Sigmoid colon (tissue), 4 donors: ENCODE measurements around the gene LARGE2.
A peak's percentile ranks its signal among the peaks of the same experiment; 100 is the strongest.

Experiments used
- EP300 ChIP-seq, 4 donors: sonication (generic); formaldehyde crosslinking; IDR thresholded peaks; one replicate each; pipeline ENCODE4 v1.6.1; 2017; ENCODE audit warnings: antibody characterized with exemption in 4 of 4
- POLR2A ChIP-seq, 2 donors: fragments of 450-650 bp; IDR thresholded peaks; one replicate each; pipeline ENCODE4 v1.6.1; 2016; ENCODE audit warnings: antibody characterized with exemption in 2 of 2, mild to moderate bottlenecking in 2 of 2, moderate library complexity in 2 of 2
- TF ChIP-seq, protein P1 (sequence below), 4 experiments: fragments of 450-650 bp in 3 of 4; fragments of 200-600 bp in 1 of 4; IDR thresholded peaks; one replicate each; pipeline ENCODE4 v1.5.1; 2016 to 2019; ENCODE audit warnings: antibody characterized with exemption in 4 of 4, mild to moderate bottlenecking in 3 of 4, moderate library complexity in 2 of 4

DNA sequence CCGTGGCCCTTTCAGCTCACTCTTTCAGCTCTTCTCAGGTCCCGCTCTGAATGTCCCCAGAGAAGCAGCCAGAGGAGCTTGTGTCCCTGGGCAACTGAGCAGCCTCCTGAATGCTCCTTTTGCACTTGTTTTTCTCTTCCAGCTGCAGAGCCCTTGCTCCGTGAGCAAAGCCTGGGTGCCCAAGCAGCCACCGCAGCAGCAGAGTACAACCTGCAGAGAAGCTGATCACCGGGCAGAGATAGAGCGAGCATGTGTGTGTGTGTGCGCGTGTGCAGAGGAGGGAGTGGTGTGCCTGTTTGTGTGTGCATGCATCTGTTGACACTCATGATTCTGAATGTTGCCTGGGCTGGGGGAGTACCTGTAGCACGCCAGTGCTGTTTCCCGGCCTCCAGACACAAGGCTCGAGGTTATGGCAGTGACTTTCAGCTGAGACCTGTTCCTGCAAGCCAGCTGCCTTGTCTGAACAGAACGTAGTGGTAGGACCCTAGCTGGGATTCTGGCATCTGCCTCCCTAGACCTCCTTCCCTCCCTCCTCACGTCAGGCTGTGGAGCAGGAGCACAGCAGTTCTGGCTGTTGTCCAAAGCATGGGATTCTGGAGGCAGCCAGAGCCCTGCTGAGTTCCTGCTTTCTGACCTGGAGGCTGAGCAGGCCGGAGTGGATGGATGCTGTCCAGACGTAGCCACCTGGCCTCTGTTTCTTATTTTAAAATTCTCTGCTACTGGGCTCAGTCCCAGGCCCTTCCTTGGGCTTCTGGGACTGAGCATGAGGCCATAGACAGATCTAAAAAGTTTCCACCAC is 41.5 kb upstream of the LARGE2 start:
- TF ChIP-seq, protein P1, sequence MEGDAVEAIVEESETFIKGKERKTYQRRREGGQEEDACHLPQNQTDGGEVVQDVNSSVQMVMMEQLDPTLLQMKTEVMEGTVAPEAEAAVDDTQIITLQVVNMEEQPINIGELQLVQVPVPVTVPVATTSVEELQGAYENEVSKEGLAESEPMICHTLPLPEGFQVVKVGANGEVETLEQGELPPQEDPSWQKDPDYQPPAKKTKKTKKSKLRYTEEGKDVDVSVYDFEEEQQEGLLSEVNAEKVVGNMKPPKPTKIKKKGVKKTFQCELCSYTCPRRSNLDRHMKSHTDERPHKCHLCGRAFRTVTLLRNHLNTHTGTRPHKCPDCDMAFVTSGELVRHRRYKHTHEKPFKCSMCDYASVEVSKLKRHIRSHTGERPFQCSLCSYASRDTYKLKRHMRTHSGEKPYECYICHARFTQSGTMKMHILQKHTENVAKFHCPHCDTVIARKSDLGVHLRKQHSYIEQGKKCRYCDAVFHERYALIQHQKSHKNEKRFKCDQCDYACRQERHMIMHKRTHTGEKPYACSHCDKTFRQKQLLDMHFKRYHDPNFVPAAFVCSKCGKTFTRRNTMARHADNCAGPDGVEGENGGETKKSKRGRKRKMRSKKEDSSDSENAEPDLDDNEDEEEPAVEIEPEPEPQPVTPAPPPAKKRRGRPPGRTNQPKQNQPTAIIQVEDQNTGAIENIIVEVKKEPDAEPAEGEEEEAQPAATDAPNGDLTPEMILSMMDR (IDR thresholded peaks at IDR 0.05), result no peak
- no peak for TF ChIP-seq POLR2A (IDR thresholded peaks at IDR 0.05)
- TF ChIP-seq EP300 (IDR thresholded peaks at IDR 0.05), result peak in 1 of 4 donors; percentile 18
